ENCODE data around the gene MS4A6E.
"Not testable (repeated sequence)": the region's sequence is repeated elsewhere in the genome, so short reads cannot be mapped to it uniquely, and the experiment has no call there.

MS4A6E gene

GRCh38 chr11:60343094-60343704 is 16.1 kb downstream of the MS4A6E start:
- H3K27ac ChIP-seq (ENCODE audit: low read depth, low read length): no peak overlapping the region
- no peaks in the 10 kb centered on the region for H3K4me1 ChIP-seq (ENCODE audit: control insufficient read depth, insufficient read depth, low read length)
- no peak overlapping the region for H3K4me3 ChIP-seq (ENCODE audit: low read length)
- no peak overlapping the region for H3K9ac ChIP-seq (ENCODE audit: low read length)
- H3K27me3 ChIP-seq (ENCODE audit: control insufficient read depth, insufficient read depth, low read length): no peaks in the 10 kb centered on the region
- no peaks in the 10 kb centered on the region for H3K36me3 ChIP-seq (ENCODE audit: control insufficient read depth, insufficient read depth, low read length)

- no peaks in the 10 kb centered on the region for H3K36me3 ChIP-seq (ENCODE audit: control insufficient read depth, insufficient read depth, low read length)
- no peaks in the 10 kb centered on the region for H3K27me3 ChIP-seq (ENCODE audit: control insufficient read depth, insufficient read depth, low read length)
- H3K27ac ChIP-seq (ENCODE audit: low read depth, low read length): no peak overlapping the region
- no peak overlapping the region for H3K9ac ChIP-seq (ENCODE audit: low read length)
- H3K4me3 ChIP-seq (ENCODE audit: low read length): no peak overlapping the region
- H3K4me1 ChIP-seq (ENCODE audit: control insufficient read depth, insufficient read depth, low read length): no peaks in the 10 kb centered on the region
Observed at GRCh38 chr11:60344146-60344545, 17.1 kb downstream of the MS4A6E start.

- H3K4me3 ChIP-seq (ENCODE audit: low read length): no peak overlapping the region
- no peak overlapping the region for H3K27ac ChIP-seq (ENCODE audit: low read depth, low read length)
- no peaks in the 10 kb centered on the region for H3K4me1 ChIP-seq (ENCODE audit: control insufficient read depth, insufficient read depth, low read length)
- no peaks in the 10 kb centered on the region for H3K27me3 ChIP-seq (ENCODE audit: control insufficient read depth, insufficient read depth, low read length)
- H3K36me3 ChIP-seq (ENCODE audit: control insufficient read depth, insufficient read depth, low read length): no peaks in the 10 kb centered on the region
- no peak overlapping the region for H3K9ac ChIP-seq (ENCODE audit: low read length)
Observed at GRCh38 chr11:60345489-60345888, 18.4 kb downstream of the MS4A6E start.

GRCh38 chr11:60347084-60347797 is 20.2 kb downstream of the MS4A6E start:
- no peaks in the 10 kb centered on the region for H3K4me1 ChIP-seq (ENCODE audit: control insufficient read depth, insufficient read depth, low read length)
- no peak overlapping the region for H3K27ac ChIP-seq (ENCODE audit: low read depth, low read length)

GRCh38 chr11:60348116-60348515 is 21.1 kb downstream of the MS4A6E start:
- no peaks in the 10 kb centered on the region for H3K36me3 ChIP-seq (ENCODE audit: control insufficient read depth, insufficient read depth, low read length)
- H3K27me3 ChIP-seq (ENCODE audit: control insufficient read depth, insufficient read depth, low read length): no peaks in the 10 kb centered on the region
- H3K9ac ChIP-seq (ENCODE audit: low read length): no peak overlapping the region
- H3K27ac ChIP-seq (ENCODE audit: low read depth, low read length): no peak overlapping the region
- no peaks in the 10 kb centered on the region for H3K4me1 ChIP-seq (ENCODE audit: control insufficient read depth, insufficient read depth, low read length)
- no peak overlapping the region for H3K4me3 ChIP-seq (ENCODE audit: low read length)

More at GRCh38 chr11:60347084-60347797, 20.2 kb downstream of the MS4A6E start:
- H3K4me3 ChIP-seq (ENCODE audit: low read length): no peak overlapping the region
- no peaks in the 10 kb centered on the region for H3K27me3 ChIP-seq (ENCODE audit: control insufficient read depth, insufficient read depth, low read length)
- H3K36me3 ChIP-seq (ENCODE audit: control insufficient read depth, insufficient read depth, low read length): no peaks in the 10 kb centered on the region
- no peak overlapping the region for H3K9ac ChIP-seq (ENCODE audit: low read length)

GRCh38 chr11:60349990-60350389 is 22.9 kb downstream of the MS4A6E start:
- H3K27ac ChIP-seq (ENCODE audit: low read depth, low read length): no peak overlapping the region
- H3K36me3 ChIP-seq (ENCODE audit: control insufficient read depth, insufficient read depth, low read length): no peaks in the 10 kb centered on the region
- H3K9ac ChIP-seq (ENCODE audit: low read length): no peak overlapping the region
- H3K4me3 ChIP-seq (ENCODE audit: low read length): no peak overlapping the region
- H3K4me1 ChIP-seq (ENCODE audit: control insufficient read depth, insufficient read depth, low read length): no peaks in the 10 kb centered on the region
- H3K27me3 ChIP-seq (ENCODE audit: control insufficient read depth, insufficient read depth, low read length): no peaks in the 10 kb centered on the region

GRCh38 chr11:60357771-60358170 is 30.7 kb downstream of the MS4A6E start:
- H3K36me3 ChIP-seq (ENCODE audit: control insufficient read depth, insufficient read depth, low read length): no peaks in the 10 kb centered on the region
- no peak overlapping the region for H3K9ac ChIP-seq (ENCODE audit: low read length)

GRCh38 chr11:60360621-60361020 is 33.6 kb downstream of the MS4A6E start:
- Histone ChIP-seq H3K27ac (ENCODE audit: low read depth, low read length) (no peak overlapping the region), H3K4me1 (ENCODE audit: control insufficient read depth, insufficient read depth, low read length) (no peaks in the 10 kb centered on the region), H3K9ac (ENCODE audit: low read length) (no peak overlapping the region), H3K36me3 (ENCODE audit: control insufficient read depth, insufficient read depth, low read length) (no peaks in the 10 kb centered on the region), H3K4me3 (ENCODE audit: low read length) (no peak overlapping the region), H3K27me3 (ENCODE audit: control insufficient read depth, insufficient read depth, low read length) (peaks cover 2% of the 10 kb centered on the region)

More at GRCh38 chr11:60357771-60358170, 30.7 kb downstream of the MS4A6E start:
- Histone ChIP-seq H3K27ac (ENCODE audit: low read depth, low read length) (no peak overlapping the region), H3K27me3 (ENCODE audit: control insufficient read depth, insufficient read depth, low read length) (no peaks in the 10 kb centered on the region), H3K4me3 (ENCODE audit: low read length) (no peak overlapping the region), H3K4me1 (ENCODE audit: control insufficient read depth, insufficient read depth, low read length) (no peaks in the 10 kb centered on the region)

- Histone ChIP-seq H3K4me3 (ENCODE audit: low read length) (no peak overlapping the region), H3K27me3 (ENCODE audit: control insufficient read depth, insufficient read depth, low read length) (peaks cover 2% of the 10 kb centered on the region), H3K9ac (ENCODE audit: low read length) (no peak overlapping the region), H3K4me1 (ENCODE audit: control insufficient read depth, insufficient read depth, low read length) (no peaks in the 10 kb centered on the region), H3K27ac (ENCODE audit: low read depth, low read length) (no peak overlapping the region), H3K36me3 (ENCODE audit: control insufficient read depth, insufficient read depth, low read length) (no peaks in the 10 kb centered on the region)
Observed at GRCh38 chr11:60362241-60362640, 35.2 kb downstream of the MS4A6E start.

GRCh38 chr11:60363542-60364470 is 36.8 kb downstream of the MS4A6E start:
- Histone ChIP-seq H3K4me1 (ENCODE audit: control insufficient read depth, insufficient read depth, low read length) (no peaks in the 10 kb centered on the region), H3K27me3 (ENCODE audit: control insufficient read depth, insufficient read depth, low read length) (peaks cover 2% of the 10 kb centered on the region), H3K36me3 (ENCODE audit: control insufficient read depth, insufficient read depth, low read length) (no peaks in the 10 kb centered on the region), H3K4me3 (ENCODE audit: low read length) (no peak overlapping the region), H3K9ac (ENCODE audit: low read length) (no peak overlapping the region), H3K27ac (ENCODE audit: low read depth, low read length) (no peak overlapping the region)

- H3K9ac ChIP-seq (ENCODE audit: low read length); H3K4me3 ChIP-seq (ENCODE audit: low read length); H3K27me3 ChIP-seq (ENCODE audit: control insufficient read depth, insufficient read depth, low read length); H3K4me1 ChIP-seq (ENCODE audit: control insufficient read depth, insufficient read depth, low read length); H3K27ac ChIP-seq (ENCODE audit: low read depth, low read length); H3K36me3 ChIP-seq (ENCODE audit: control insufficient read depth, insufficient read depth, low read length): not testable (repeated sequence)
Observed at GRCh38 chr11:60366262-60366904, 39.3 kb downstream of the MS4A6E start.

- Histone ChIP-seq H3K36me3 (ENCODE audit: control insufficient read depth, insufficient read depth, low read length) (no peaks in the 10 kb centered on the region), H3K27me3 (ENCODE audit: control insufficient read depth, insufficient read depth, low read length) (peaks cover 2% of the 10 kb centered on the region), H3K9ac (ENCODE audit: low read length) (no peak overlapping the region), H3K27ac (ENCODE audit: low read depth, low read length) (no peak overlapping the region), H3K4me3 (ENCODE audit: low read length) (no peak overlapping the region), H3K4me1 (ENCODE audit: control insufficient read depth, insufficient read depth, low read length) (no peaks in the 10 kb centered on the region)
Observed at GRCh38 chr11:60367009-60367408, 40.0 kb downstream of the MS4A6E start.
